ENCODE data around the gene ZFYVE16. TPM values are rescaled to one million over a fixed set of nuclear protein-coding genes. Genes with fewer than 3 reads are reported as not detected.

The ZFYVE16 gene
- total and polyA plus RNA-seq, 2 donors (not counting 1 experiment from before 2014, with no cell fraction given): 12.9 to 34.2 TPM

DNA sequence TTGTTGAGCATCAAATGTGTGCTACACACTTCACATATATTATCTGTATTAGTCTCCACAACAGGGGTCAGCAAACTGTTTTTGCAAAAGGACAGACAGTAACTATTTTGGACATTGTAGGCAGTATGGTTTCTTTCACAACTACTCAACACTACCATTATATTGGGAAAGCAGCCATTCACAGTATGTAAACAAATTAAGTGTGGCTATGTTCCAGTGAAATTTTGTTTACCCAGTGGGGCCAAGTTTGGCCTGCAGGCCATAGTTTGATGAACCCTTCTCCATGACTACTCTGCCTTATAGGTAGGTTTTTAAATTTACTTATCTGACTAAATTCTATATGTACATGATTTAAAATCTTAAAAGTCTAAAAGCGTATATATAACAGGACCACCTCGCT is 67.1 kb downstream of the ZFYVE16 start:
- Histone ChIP-seq H3K9ac (ENCODE audit: insufficient read depth, low read length) (no peak overlapping the region), H3K27me3 (ENCODE audit: control insufficient read depth, insufficient read depth, low read length) (no peaks in the 10 kb centered on the region), H3K4me1 (ENCODE audit: control insufficient read depth, extremely low read depth, insufficient read depth, low read length) (no peaks in the 10 kb centered on the region), H2AFZ (ENCODE audit: low read length) (no peak overlapping the region), H3K79me2 (ENCODE audit: control insufficient read depth, insufficient read depth, low read length) (no peaks in the 10 kb centered on the region), H3K36me3 (ENCODE audit: control insufficient read depth, insufficient read depth, low read length) (no peaks in the 10 kb centered on the region), H3K4me3 (replicated peaks in 1 of 4; ENCODE audit: control extremely low read depth in 1 of 4, insufficient read depth in 1 of 4, low read depth in 3 of 4, low read length in 4 of 4) (no peak overlapping the region), H3K27ac (ENCODE audit: insufficient read depth, low read length) (no peak overlapping the region), H3K4me2 (ENCODE audit: extremely low read depth, insufficient read depth, low read length) (no peak overlapping the region), H3K9me3 (ENCODE audit: control insufficient read depth, insufficient read depth, low read depth, low read length) (no peaks in the 10 kb centered on the region), H4K20me1 (ENCODE audit: control insufficient read depth, extremely low read depth, insufficient read depth, low read length) (no peaks in the 10 kb centered on the region)
- DNase-seq (ENCODE audit: low read depth in 2 of 2): peak in 1 of 2 donors; percentile 61
- TF ChIP-seq EZH2 (IDR thresholded peaks at IDR 0.05; ENCODE audit: low read length, missing control alignments) (no peak), CTCF (conservative IDR thresholded peaks at IDR 0.05 in 1 of 2, IDR thresholded peaks at IDR 0.05 in 1 of 2; ENCODE audit: low read depth in 1 of 2, low read length in 2 of 2) (no peak)

DNA sequence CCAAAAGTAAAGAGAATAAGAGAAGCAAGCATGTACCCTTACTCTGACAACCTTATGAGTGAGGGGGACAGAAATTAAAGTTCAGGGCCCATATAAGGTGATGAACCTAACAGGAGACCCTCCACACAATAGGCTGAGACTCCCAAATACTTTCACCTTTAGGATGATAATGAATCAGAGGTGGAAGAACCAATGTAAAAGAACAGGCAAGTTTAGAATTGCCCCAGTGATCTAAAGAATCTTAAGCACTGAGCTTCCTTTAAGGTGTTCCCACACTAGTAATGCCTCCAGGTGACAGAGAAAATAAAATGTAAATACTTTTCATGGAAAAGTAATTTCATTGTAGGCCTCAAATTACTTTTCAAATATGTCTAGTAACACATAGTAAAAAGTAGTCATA is 71.8 kb downstream of the ZFYVE16 start:
- H3K27me3 ChIP-seq (ENCODE audit: control insufficient read depth, insufficient read depth, low read length): no peaks in the 10 kb centered on the region
- no peaks in the 10 kb centered on the region for H3K9me3 ChIP-seq (ENCODE audit: control insufficient read depth, insufficient read depth, low read depth, low read length)
- H3K4me2 ChIP-seq (ENCODE audit: extremely low read depth, insufficient read depth, low read length): no peak overlapping the region
- no peak overlapping the region for H3K4me3 ChIP-seq (replicated peaks in 1 of 4; ENCODE audit: control extremely low read depth in 1 of 4, insufficient read depth in 1 of 4, low read depth in 3 of 4, low read length in 4 of 4)
- H3K79me2 ChIP-seq (ENCODE audit: control insufficient read depth, insufficient read depth, low read length): no peaks in the 10 kb centered on the region
- no peak for TF ChIP-seq EZH2 (IDR thresholded peaks at IDR 0.05; ENCODE audit: low read length, missing control alignments)
- no peaks in the 10 kb centered on the region for H3K36me3 ChIP-seq (ENCODE audit: control insufficient read depth, insufficient read depth, low read length)
- no peaks in the 10 kb centered on the region for H3K4me1 ChIP-seq (ENCODE audit: control insufficient read depth, extremely low read depth, insufficient read depth, low read length)
- no peaks in the 10 kb centered on the region for H4K20me1 ChIP-seq (ENCODE audit: control insufficient read depth, extremely low read depth, insufficient read depth, low read length)
- H3K27ac ChIP-seq (ENCODE audit: insufficient read depth, low read length): no peak overlapping the region
- H3K9ac ChIP-seq (ENCODE audit: insufficient read depth, low read length): no peak overlapping the region
- H2AFZ ChIP-seq (ENCODE audit: low read length): no peak overlapping the region
- no peak for DNase-seq (ENCODE audit: low read depth in 2 of 2)

DNA sequence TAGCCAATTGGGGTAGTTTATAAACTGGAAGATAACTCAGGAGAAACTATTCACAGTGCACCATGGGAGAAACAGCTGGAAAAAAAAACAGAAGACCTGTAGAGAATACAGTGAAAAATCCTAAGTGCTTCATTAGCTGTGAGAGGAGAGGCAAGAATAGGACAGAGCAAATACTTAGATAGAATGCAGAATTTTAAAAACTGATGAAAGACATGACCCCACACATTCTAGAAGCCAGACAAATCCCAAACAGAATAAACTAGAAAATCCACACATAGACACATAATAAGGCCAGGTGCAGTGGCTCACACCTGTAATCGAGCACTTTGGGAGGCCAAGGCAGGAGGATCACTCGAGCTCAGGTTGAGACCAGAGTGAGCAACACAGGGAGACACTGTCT is 72.5 kb downstream of the ZFYVE16 start:
- Histone ChIP-seq H2AFZ (ENCODE audit: low read length) (no peak overlapping the region), H3K4me2 (ENCODE audit: extremely low read depth, insufficient read depth, low read length) (no peak overlapping the region), H3K4me3 (replicated peaks in 1 of 4; ENCODE audit: control extremely low read depth in 1 of 4, insufficient read depth in 1 of 4, low read depth in 3 of 4, low read length in 4 of 4) (no peak overlapping the region), H3K79me2 (ENCODE audit: control insufficient read depth, insufficient read depth, low read length) (no peaks in the 10 kb centered on the region), H4K20me1 (ENCODE audit: control insufficient read depth, extremely low read depth, insufficient read depth, low read length) (no peaks in the 10 kb centered on the region), H3K27me3 (ENCODE audit: control insufficient read depth, insufficient read depth, low read length) (no peaks in the 10 kb centered on the region), H3K36me3 (ENCODE audit: control insufficient read depth, insufficient read depth, low read length) (no peaks in the 10 kb centered on the region), H3K27ac (ENCODE audit: insufficient read depth, low read length) (no peak overlapping the region), H3K9me3 (ENCODE audit: control insufficient read depth, insufficient read depth, low read depth, low read length) (no peaks in the 10 kb centered on the region), H3K4me1 (ENCODE audit: control insufficient read depth, extremely low read depth, insufficient read depth, low read length) (no peaks in the 10 kb centered on the region), H3K9ac (ENCODE audit: insufficient read depth, low read length) (no peak overlapping the region)
- DNase-seq (ENCODE audit: low read depth in 2 of 2): no peak
- TF ChIP-seq EZH2 (IDR thresholded peaks at IDR 0.05; ENCODE audit: low read length, missing control alignments) (no peak), CTCF (conservative IDR thresholded peaks at IDR 0.05 in 1 of 2, IDR thresholded peaks at IDR 0.05 in 1 of 2; ENCODE audit: low read depth in 1 of 2, low read length in 2 of 2) (no peak)
